SU-DHL-6 (cell line): ENCODE data around the gene CGB8.

Source experiments
- H2AFZ ChIP-seq: fragments of 200-600 bp; sonication (generic); 2 replicates; pipeline ENCODE4 v1.6.1; 2014; ENCODE audit warnings: low read depth, mild to moderate bottlenecking, moderate library complexity, mixed read lengths, antibody characterized with exemption, low read length; ENCODE audit not compliant: severe bottlenecking
- H3F3A ChIP-seq: fragments of 200-600 bp; shearing (Covaris generic); 2 replicates; pipeline ENCODE4 v1.6.0; 2016; ENCODE audit warnings: antibody characterized with exemption, mild to moderate bottlenecking; ENCODE audit not compliant: insufficient read depth
- H3K27ac ChIP-seq: fragments of 200-600 bp; sonication (generic); 2 replicates; pipeline ENCODE4 v1.5.1; 2016; ENCODE audit warnings: low read depth, mild to moderate bottlenecking, low read length, moderate library complexity, mixed read lengths
- H3K27me3 ChIP-seq: fragments of 200-600 bp; sonication (generic), shearing (Covaris generic); 2 replicates; pipeline ENCODE4 v1.6.0; 2014; ENCODE audit warnings: mild to moderate bottlenecking, low read length
- H3K36me3 ChIP-seq: fragments of 200-600 bp; sonication (generic); 2 replicates; pipeline ENCODE4 v1.6.1; 2014; ENCODE audit warnings: mild to moderate bottlenecking, low read length, mixed read lengths
- H3K4me2 ChIP-seq: fragments of 300-600, 200-600 bp; shearing (Covaris generic), sonication (generic); 2 replicates; pipeline ENCODE4 v1.6.0; 2014; ENCODE audit warnings: low read length, low read depth, mild to moderate bottlenecking; ENCODE audit not compliant: poor library complexity, severe bottlenecking
- H3K4me3 ChIP-seq: fragments of 200-600 bp; sonication (generic); 2 replicates; pipeline ENCODE4 v1.5.1; 2014; ENCODE audit warnings: antibody characterized with exemption, low read length, mild to moderate bottlenecking, mixed read lengths; ENCODE audit not compliant: insufficient read depth, poor library complexity, severe bottlenecking
- H3K79me2 ChIP-seq: fragments of 200-600 bp; sonication (generic); 2 replicates; pipeline ENCODE4 v1.6.1; 2014; ENCODE audit warnings: mild to moderate bottlenecking, low read length, moderate library complexity; ENCODE audit not compliant: insufficient read depth
- H3K9ac ChIP-seq: fragments of 200-600 bp; sonication (generic); 2 replicates; pipeline ENCODE4 v1.7.0; 2014; ENCODE audit warnings: mild to moderate bottlenecking, low read length
- H3K9me2 ChIP-seq: fragments of 200-600 bp; sonication (generic); replicated peaks from 2 replicates; pipeline ENCODE4 v1.6.1; 2014; ENCODE audit warnings: low read length; ENCODE audit not compliant: insufficient read depth
- H3K9me3 ChIP-seq: fragments of 200-600 bp; sonication (generic); 2 replicates; pipeline ENCODE4 v1.6.1; 2014; ENCODE audit warnings: low read length, mixed read lengths; ENCODE audit not compliant: insufficient read depth
- H4K20me1 ChIP-seq: fragments of 200-600 bp; sonication (generic); 2 replicates; pipeline ENCODE4 v1.6.1; 2014; ENCODE audit warnings: low read depth, mild to moderate bottlenecking, antibody characterized with exemption, low read length, moderate library complexity, mixed read lengths
- EZH2phosphoT487 ChIP-seq: fragments of 200-600 bp; sonication (generic), shearing (Covaris generic); conservative IDR thresholded peaks from 2 replicates; pipeline ENCODE4 v1.6.1; 2018; ENCODE audit warnings: mild to moderate bottlenecking, antibody characterized with exemption, low read length, moderate library complexity, mixed read lengths
- TF ChIP-seq, protein P1 (sequence below): fragments of 200-600 bp; sonication (generic); IDR thresholded peaks from one replicate; pipeline ENCODE4 v1.5.1; 2017; ENCODE audit warnings: antibody characterized with exemption, mild to moderate bottlenecking, low read length, moderate library complexity; ENCODE audit not compliant: insufficient read depth, poor library complexity, severe bottlenecking

The CGB8 gene

DNA sequence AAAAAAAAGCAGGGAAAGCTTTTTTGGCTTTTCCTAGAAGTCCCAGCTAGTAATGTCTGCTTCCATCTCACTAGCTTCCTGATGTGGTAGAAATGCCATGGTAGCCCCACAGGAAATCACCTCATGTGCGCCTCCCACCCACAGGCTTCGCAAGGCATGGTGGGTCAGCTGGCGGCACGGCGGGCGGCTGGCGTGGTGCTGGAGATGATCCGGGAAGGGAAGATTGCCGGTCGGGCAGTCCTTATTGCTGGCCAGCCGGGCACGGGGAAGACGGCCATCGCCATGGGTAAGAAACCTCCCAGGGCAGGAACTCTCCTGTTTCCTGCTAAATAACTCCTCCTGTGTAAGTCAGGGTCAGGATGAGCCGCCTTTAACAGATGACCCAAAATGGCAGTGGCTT, 44.8 kb downstream of the CGB8 start:
- TF ChIP-seq, protein P1, sequence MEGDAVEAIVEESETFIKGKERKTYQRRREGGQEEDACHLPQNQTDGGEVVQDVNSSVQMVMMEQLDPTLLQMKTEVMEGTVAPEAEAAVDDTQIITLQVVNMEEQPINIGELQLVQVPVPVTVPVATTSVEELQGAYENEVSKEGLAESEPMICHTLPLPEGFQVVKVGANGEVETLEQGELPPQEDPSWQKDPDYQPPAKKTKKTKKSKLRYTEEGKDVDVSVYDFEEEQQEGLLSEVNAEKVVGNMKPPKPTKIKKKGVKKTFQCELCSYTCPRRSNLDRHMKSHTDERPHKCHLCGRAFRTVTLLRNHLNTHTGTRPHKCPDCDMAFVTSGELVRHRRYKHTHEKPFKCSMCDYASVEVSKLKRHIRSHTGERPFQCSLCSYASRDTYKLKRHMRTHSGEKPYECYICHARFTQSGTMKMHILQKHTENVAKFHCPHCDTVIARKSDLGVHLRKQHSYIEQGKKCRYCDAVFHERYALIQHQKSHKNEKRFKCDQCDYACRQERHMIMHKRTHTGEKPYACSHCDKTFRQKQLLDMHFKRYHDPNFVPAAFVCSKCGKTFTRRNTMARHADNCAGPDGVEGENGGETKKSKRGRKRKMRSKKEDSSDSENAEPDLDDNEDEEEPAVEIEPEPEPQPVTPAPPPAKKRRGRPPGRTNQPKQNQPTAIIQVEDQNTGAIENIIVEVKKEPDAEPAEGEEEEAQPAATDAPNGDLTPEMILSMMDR, result no peak
- TF ChIP-seq EZH2phosphoT487, result no peak
- Histone ChIP-seq H2AFZ (no peak overlapping the region), H3F3A (no peaks in the 10 kb centered on the region), H3K27ac (no peak overlapping the region), H4K20me1 (no peaks in the 10 kb centered on the region), H3K9me3 (no peaks in the 10 kb centered on the region), H3K79me2 (0 out of 2 replicates have a peak, but pooled peaks cover 4% of the 10 kb centered on the region), H3K27me3 (no peaks in the 10 kb centered on the region), H3K4me3 (no peak overlapping the region), H3K4me2 (no peak overlapping the region), H3K36me3 (no peaks in the 10 kb centered on the region; the same call in 1 of the 2 replicates), H3K9ac (no peak overlapping the region), H3K9me2 (no peaks in the 10 kb centered on the region)

GRCh38 chr19:48999481-49000325, 49.2 kb downstream of the CGB8 start:
- Histone ChIP-seq H3K9me2 (no peaks in the 10 kb centered on the region), H3K4me3 (no peak overlapping the region), H3K27me3 (no peaks in the 10 kb centered on the region), H2AFZ (no peak overlapping the region), H4K20me1 (no peaks in the 10 kb centered on the region), H3K27ac (no peak overlapping the region), H3F3A (no peaks in the 10 kb centered on the region), H3K36me3 (no peaks in the 10 kb centered on the region; the same call in 1 of the 2 replicates), H3K9me3 (no peaks in the 10 kb centered on the region), H3K9ac (no peak overlapping the region), H3K79me2 (peaks cover 30% of the 10 kb centered on the region), H3K4me2 (no peak overlapping the region)
- no peak for TF ChIP-seq EZH2phosphoT487
- TF ChIP-seq, protein P1, result peak; percentile 80

DNA sequence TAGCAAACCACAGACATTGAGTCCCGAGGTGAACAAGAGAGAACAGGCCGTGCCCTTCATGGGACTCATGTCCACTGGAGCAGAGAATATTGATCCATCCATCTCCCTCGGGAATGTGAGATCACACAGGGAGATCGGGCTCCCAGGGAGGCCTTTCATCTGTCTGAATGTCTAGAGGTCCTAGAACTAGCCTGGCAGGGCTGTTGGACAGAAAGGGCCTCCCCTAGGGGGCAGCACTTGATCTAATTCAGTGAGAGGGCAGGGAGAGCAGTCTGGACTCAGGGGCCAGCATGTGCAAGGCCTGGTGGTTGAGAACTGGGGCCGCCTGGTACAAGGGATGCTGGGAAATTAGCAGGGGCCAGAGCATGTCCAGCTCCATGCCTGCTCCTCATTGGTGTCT, 50.9 kb downstream of the CGB8 start:
- H3K9me3 ChIP-seq, result no peaks in the 10 kb centered on the region
- H3K9me2 ChIP-seq, result no peaks in the 10 kb centered on the region
- H3K9ac ChIP-seq, result no peak overlapping the region
- H2AFZ ChIP-seq, result no peak overlapping the region
- H3K79me2 ChIP-seq, result peaks cover 41% of the 10 kb centered on the region
- no peak overlapping the region for H3K27ac ChIP-seq
- no peaks in the 10 kb centered on the region for H3F3A ChIP-seq
- no peaks in the 10 kb centered on the region for H3K36me3 ChIP-seq
- H3K4me2 ChIP-seq, result no peak overlapping the region
- TF ChIP-seq EZH2phosphoT487, result no peak
- TF ChIP-seq, protein P1, result peak; percentile 43
- no peaks in the 10 kb centered on the region for H3K27me3 ChIP-seq
- no peaks in the 10 kb centered on the region for H4K20me1 ChIP-seq
- no peak overlapping the region for H3K4me3 ChIP-seq
